HG03095 (cell line): ENCODE results near the gene MDP1.
"Not testable (repeated sequence)": the region's sequence is repeated elsewhere in the genome, so short reads cannot be mapped to it uniquely, and the experiment has no call there.

Source experiments
- ATAC-seq: cut with Tn5 transposase; IDR thresholded peaks from one replicate; pipeline ENCODE4 v1.9.1; 2021; ENCODE audit warnings: moderate library complexity; ENCODE audit not compliant: unreplicated experiment

The MDP1 gene

GRCh38 chr14:24251880-24252288 lies 36.0 kb upstream of the MDP1 start:
- no peak for ATAC-seq

GRCh38 chr14:24250354-24250753 lies 34.5 kb upstream of the MDP1 start:
- no peak for ATAC-seq

- no peak for ATAC-seq
These were observed 33.6 kb upstream of the MDP1 start for GRCh38 chr14:24249230-24250021.

- ATAC-seq, result no peak
These were observed 31.6 kb upstream of the MDP1 start for GRCh38 chr14:24247422-24247821.

GRCh38 chr14:24246765-24247212 lies 30.9 kb upstream of the MDP1 start:
- ATAC-seq, result no peak

GRCh38 chr14:24245350-24245749 lies 29.5 kb upstream of the MDP1 start:
- not testable (repeated sequence) for ATAC-seq

- ATAC-seq, result no peak
These were observed 27.5 kb upstream of the MDP1 start for GRCh38 chr14:24243336-24243836.

- ATAC-seq, result peak; percentile 81
These were observed 26.1 kb upstream of the MDP1 start for GRCh38 chr14:24241829-24242443.

- no peak for ATAC-seq
These were observed 24.4 kb upstream of the MDP1 start for GRCh38 chr14:24240110-24240918.

- no peak for ATAC-seq
These were observed 22.7 kb upstream of the MDP1 start for GRCh38 chr14:24238527-24239037.

GRCh38 chr14:24238123-24238522 lies 22.3 kb upstream of the MDP1 start:
- no peak for ATAC-seq

- ATAC-seq, result no peak
These were observed 21.6 kb upstream of the MDP1 start for GRCh38 chr14:24237463-24237955.

GRCh38 chr14:24236689-24237462 lies 21.0 kb upstream of the MDP1 start:
- ATAC-seq, result no peak

GRCh38 chr14:24235804-24236688 lies 20.2 kb upstream of the MDP1 start:
- ATAC-seq, result no peak

- no peak for ATAC-seq
These were observed 18.5 kb upstream of the MDP1 start for GRCh38 chr14:24234095-24235005.

GRCh38 chr14:24233538-24233866 lies 17.6 kb upstream of the MDP1 start:
- ATAC-seq, result no peak

GRCh38 chr14:24232645-24233537 lies 17.0 kb upstream of the MDP1 start, which contains the start of gene GMPR2:
Gene GMPR2, plus strand, starts transcription at chr14:24232929. Its CDS starts 325 bp downstream, at chr14:24233254.
- peak; percentile 46 for ATAC-seq
